H1 (cell line): ENCODE measurements around the gene GPC3. TPM values are rescaled to one million over a fixed set of nuclear protein-coding genes. Genes with fewer than 3 reads are reported as not detected.

ENCODE experiments used
- CTCF ChIA-PET: fragments of 300-600 bp; sonication (Branson Sonifier 250); formaldehyde crosslinking; loops from one replicate; lab custom pipeline; 2021; ENCODE audit not compliant: partially characterized antibody; lab: Charles Lee
- POLR2A ChIA-PET: fragments of 300-600 bp; sonication (Branson Sonifier 250); formaldehyde crosslinking; loops from one replicate; lab custom pipeline; 2021; ENCODE audit warnings: inconsistent platforms; ENCODE audit not compliant: partially characterized antibody; lab: Charles Lee
- DNase-seq, 2 experiments: peaks; one replicate each; pipeline versions ENCODE4 v3.0.0 to v3.0.0-alpha.2; 2010 to 2022; ENCODE audit warnings: low spot score in 2 of 2, low read depth in 1 of 2, mixed read lengths in 1 of 2
- FAIRE-seq: peaks from 2 replicates; lab custom pipeline; 2011; peaks lifted over from hg19 to GRCh38; lab: Jason Lieb, UNC
- H2AFZ ChIP-seq: 2 replicates; pipeline ENCODE4 v1.8.1; 2012; ENCODE audit warnings: low read length, inconsistent platforms
- H2AK5ac ChIP-seq: 2 replicates; pipeline ENCODE4 v1.6.1; 2013; ENCODE audit warnings: low read depth, low read length
- H2BK120ac ChIP-seq: replicated peaks from 2 replicates; pipeline ENCODE3; 2013; ENCODE audit warnings: low read depth, low read length, inconsistent platforms
- H2BK12ac ChIP-seq: 2 replicates; pipeline ENCODE4 v1.6.1; 2013; ENCODE audit warnings: low read depth, low read length
- H2BK15ac ChIP-seq: 2 replicates; pipeline ENCODE4 v1.6.1; 2013; ENCODE audit warnings: low read length
- H2BK20ac ChIP-seq: 2 replicates; pipeline ENCODE4 v1.6.1; 2013; ENCODE audit warnings: low read length
- H2BK5ac ChIP-seq: 2 replicates; pipeline ENCODE4 v1.6.1; 2013; ENCODE audit warnings: low read depth, low read length
- H3K14ac ChIP-seq: 2 replicates; pipeline ENCODE4 v1.6.1; 2013; ENCODE audit warnings: inconsistent platforms; ENCODE audit not compliant: insufficient read length
- H3K18ac ChIP-seq: 2 replicates; pipeline ENCODE4 v1.6.1; 2013; ENCODE audit warnings: low read length; ENCODE audit errors: extremely low read depth
- H3K23ac ChIP-seq: 2 replicates; pipeline ENCODE4 v1.6.1; 2013; ENCODE audit warnings: inconsistent platforms; ENCODE audit not compliant: insufficient read length
- H3K23me2 ChIP-seq: 2 replicates; pipeline ENCODE4 v1.6.1; 2013; ENCODE audit warnings: low read depth, low read length
- H3K27ac ChIP-seq: 2 replicates; pipeline ENCODE4 v1.6.1; 2011; ENCODE audit warnings: low read depth, low read length, inconsistent platforms
- H3K27me3 ChIP-seq, 4 experiments: replicated peaks in 1 of 4; 1 replicate in 1 of 4; 2 replicates in 3 of 4; pipeline versions ENCODE4 v1.6.1 to v1.8.1; 2011 to 2013; ENCODE audit warnings: low read length in 3 of 4, mild to moderate bottlenecking in 3 of 4, inconsistent platforms in 2 of 4, mixed read lengths in 2 of 4, moderate library complexity in 1 of 4; ENCODE audit not compliant: control insufficient read depth in 3 of 4, insufficient read depth in 3 of 4; ENCODE audit errors: extremely low read depth in 1 of 4
- H3K36me3 ChIP-seq, 4 experiments: 2 replicates each; pipeline versions ENCODE4 v1.6.1 to v1.8.1; 2011 to 2013; ENCODE audit warnings: mild to moderate bottlenecking in 4 of 4, low read length in 3 of 4, moderate library complexity in 2 of 4, control low read depth in 1 of 4, inconsistent platforms in 1 of 4; ENCODE audit not compliant: insufficient read depth in 4 of 4, control insufficient read depth in 2 of 4
- H3K4ac ChIP-seq: replicated peaks from 2 replicates; pipeline ENCODE3; 2013; ENCODE audit warnings: low read length, low read depth, mixed read lengths, inconsistent platforms; ENCODE audit not compliant: insufficient read length
- H3K4me1 ChIP-seq, 4 experiments: replicated peaks in 1 of 4; 1 replicate in 1 of 4; 2 replicates in 3 of 4; pipeline versions ENCODE4 v1.6.1 to v1.8.1; 2011 to 2013; ENCODE audit warnings: low read length in 3 of 4, inconsistent platforms in 2 of 4, mixed read lengths in 1 of 4; ENCODE audit not compliant: insufficient read depth in 4 of 4, control insufficient read depth in 3 of 4
- H3K4me2 ChIP-seq, 2 experiments: 2 replicates each; pipeline versions ENCODE4 v1.6.1 to v1.8.1; 2011 to 2013; ENCODE audit warnings: low read depth in 2 of 2, low read length in 2 of 2, control low read depth in 1 of 2, inconsistent platforms in 1 of 2, mild to moderate bottlenecking in 1 of 2; ENCODE audit not compliant: insufficient read depth in 1 of 2
- H3K4me3 ChIP-seq, 4 experiments: fragments of 200-600, 300-600 bp in 1 of 4; sonication (generic), shearing (Covaris generic), sonication (Bioruptor Twin) in 1 of 4; 2 replicates each; pipeline versions ENCODE4 v1.5.1 to v1.8.1; 2011 to 2016; ENCODE audit warnings: low read length in 4 of 4, low read depth in 3 of 4, control low read depth in 2 of 4, inconsistent platforms in 2 of 4, mild to moderate bottlenecking in 2 of 4, mixed read lengths in 1 of 4, moderate library complexity in 1 of 4; ENCODE audit not compliant: insufficient read depth in 2 of 4; ENCODE audit errors: extremely low read depth in 1 of 4
- H3K56ac ChIP-seq: replicated peaks from 2 replicates; pipeline ENCODE3; 2013; ENCODE audit warnings: low read depth, mild to moderate bottlenecking, mixed read lengths, low read length, inconsistent platforms; ENCODE audit not compliant: insufficient read length
- H3K79me1 ChIP-seq: 2 replicates; pipeline ENCODE4 v1.6.1; 2013; ENCODE audit warnings: low read depth, low read length, control low read depth
- H3K79me2 ChIP-seq, 2 experiments: 2 replicates each; pipeline versions ENCODE4 v1.6.1 to v1.8.1; 2012 to 2013; ENCODE audit warnings: low read length in 2 of 2, mild to moderate bottlenecking in 2 of 2, inconsistent platforms in 1 of 2; ENCODE audit not compliant: insufficient read depth in 2 of 2, control insufficient read depth in 1 of 2
- H3K9ac ChIP-seq, 4 experiments: replicated peaks in 1 of 4; 1 replicate in 1 of 4; 2 replicates in 3 of 4; pipeline versions ENCODE4 v1.6.1 to v1.8.1; 2011 to 2013; ENCODE audit warnings: low read depth in 3 of 4, low read length in 3 of 4, control low read depth in 2 of 4, mild to moderate bottlenecking in 2 of 4, moderate library complexity in 2 of 4, inconsistent platforms in 1 of 4; ENCODE audit errors: extremely low read depth in 1 of 4
- H3K9me3 ChIP-seq, 2 experiments: 2 replicates each; pipeline versions ENCODE4 v1.6.1 to v1.8.1; 2012 to 2013; ENCODE audit warnings: mild to moderate bottlenecking in 2 of 2, moderate library complexity in 2 of 2, control low read depth in 1 of 2, inconsistent platforms in 1 of 2, low read depth in 1 of 2, low read length in 1 of 2, mixed read lengths in 1 of 2; ENCODE audit not compliant: insufficient read depth in 2 of 2
- H4K20me1 ChIP-seq, 2 experiments: replicated peaks in 1 of 2; 2 replicates each; pipeline versions ENCODE3 to v1.8.1; 2011 to 2013; ENCODE audit warnings: inconsistent platforms in 2 of 2, low read length in 2 of 2, mild to moderate bottlenecking in 1 of 2; ENCODE audit not compliant: insufficient read depth in 2 of 2, control insufficient read depth in 1 of 2
- H4K5ac ChIP-seq: 2 replicates; pipeline ENCODE4 v1.6.1; 2013; ENCODE audit warnings: low read length, low read depth, mixed read lengths, inconsistent platforms; ENCODE audit not compliant: insufficient read length
- H4K8ac ChIP-seq: 2 replicates; pipeline ENCODE4 v1.8.0; 2013; ENCODE audit warnings: mild to moderate bottlenecking, moderate library complexity, low read length, inconsistent platforms; ENCODE audit not compliant: insufficient read depth; ENCODE audit errors: extremely low read depth
- H4K91ac ChIP-seq: replicated peaks from 2 replicates; pipeline ENCODE3; 2013; ENCODE audit warnings: low read length, mixed read lengths, inconsistent platforms; ENCODE audit not compliant: insufficient read length
- CBX8 ChIP-seq: fragments of 300-800, 300-1000 bp; sonication (generic); IDR thresholded peaks from 2 replicates; pipeline ENCODE4 v1.7.1; 2016; ENCODE audit warnings: low read depth, low read length, borderline replicate concordance
- CEBPB ChIP-seq: IDR thresholded peaks from 2 replicates; pipeline ENCODE4 v1.6.1; 2012; ENCODE audit warnings: low read depth, low read length
- JUN ChIP-seq: IDR thresholded peaks from 2 replicates; pipeline ENCODE4 v1.6.1; 2011; ENCODE audit warnings: low read depth, mild to moderate bottlenecking, improper control_type of control experiment, low read length
- SAP30 ChIP-seq: fragments of 300-600 bp; sonication (generic); IDR thresholded peaks from 2 replicates; pipeline ENCODE4 v1.7.1; 2012; ENCODE audit warnings: low read length, moderate library complexity, mild to moderate bottlenecking, inconsistent platforms; ENCODE audit not compliant: insufficient read depth, insufficient replicate concordance
- ZNF274 ChIP-seq: IDR thresholded peaks from 2 replicates; pipeline ENCODE4 v1.7.0; 2012; ENCODE audit warnings: low read length, borderline replicate concordance; ENCODE audit errors: extremely low read depth
- WGBS, 2 experiments: shearing (Covaris generic) in 1 of 2; methylation state at CpG; one replicate each; pipeline versions ENCODE4 v1.1.6 to v1.1.7; 2013 to 2015; ENCODE audit warnings: low lambda C conversion rate in 2 of 2, mixed read lengths in 2 of 2, inconsistent platforms in 1 of 2, low coverage in 1 of 2, missing lambda C conversion rate in 1 of 2; ENCODE audit not compliant: insufficient replicate concordance in 2 of 2, insufficient coverage in 1 of 2, insufficient read length in 1 of 2; ENCODE audit errors: extremely low coverage in 1 of 2, missing lambda C conversion rate in 1 of 2; 5-methylcytosine and 5-hydroxymethylcytosine counted together
- polyA plus RNA-seq, 7 experiments: library from polyadenylated mRNA; depleted of rRNA in 3 of 7; stranded (reverse) in 5 of 7; unstranded in 2 of 7; fragments of >200 nt in 5 of 7; fragments of 200-250 nt in 2 of 7; gene quantifications; 1 replicate in 5 of 7; 2 replicates in 1 of 7; 4 replicates in 1 of 7; pipeline versions ENCODE4 v1.2.1 to v1.2.3, GENCODE V29; 2011 to 2013; ENCODE audit warnings: missing spikeins in 2 of 7, mixed read lengths in 2 of 7
- total RNA-seq: library from RNA; stranded (reverse); fragmentation: NEBNext Ultra II Directional; extraction: Animal tissue kit (Norgen Biotek cat#: 25700); gene quantifications from 2 replicates; pipeline ENCODE4 v1.2.1, GENCODE V29; 2021
- TF ChIP-seq, protein P1 (sequence below): IDR thresholded peaks from 2 replicates; pipeline ENCODE4 v1.6.1; 2011; ENCODE audit warnings: low read depth, mild to moderate bottlenecking, low read length; ENCODE audit not compliant: insufficient read depth

The GPC3 gene
- total and polyA plus RNA-seq, 2 of the 8 experiments (the other 6 are each of a cell fraction or from before 2014, with no cell fraction given), result 64.8 to 71.9 TPM

DNA sequence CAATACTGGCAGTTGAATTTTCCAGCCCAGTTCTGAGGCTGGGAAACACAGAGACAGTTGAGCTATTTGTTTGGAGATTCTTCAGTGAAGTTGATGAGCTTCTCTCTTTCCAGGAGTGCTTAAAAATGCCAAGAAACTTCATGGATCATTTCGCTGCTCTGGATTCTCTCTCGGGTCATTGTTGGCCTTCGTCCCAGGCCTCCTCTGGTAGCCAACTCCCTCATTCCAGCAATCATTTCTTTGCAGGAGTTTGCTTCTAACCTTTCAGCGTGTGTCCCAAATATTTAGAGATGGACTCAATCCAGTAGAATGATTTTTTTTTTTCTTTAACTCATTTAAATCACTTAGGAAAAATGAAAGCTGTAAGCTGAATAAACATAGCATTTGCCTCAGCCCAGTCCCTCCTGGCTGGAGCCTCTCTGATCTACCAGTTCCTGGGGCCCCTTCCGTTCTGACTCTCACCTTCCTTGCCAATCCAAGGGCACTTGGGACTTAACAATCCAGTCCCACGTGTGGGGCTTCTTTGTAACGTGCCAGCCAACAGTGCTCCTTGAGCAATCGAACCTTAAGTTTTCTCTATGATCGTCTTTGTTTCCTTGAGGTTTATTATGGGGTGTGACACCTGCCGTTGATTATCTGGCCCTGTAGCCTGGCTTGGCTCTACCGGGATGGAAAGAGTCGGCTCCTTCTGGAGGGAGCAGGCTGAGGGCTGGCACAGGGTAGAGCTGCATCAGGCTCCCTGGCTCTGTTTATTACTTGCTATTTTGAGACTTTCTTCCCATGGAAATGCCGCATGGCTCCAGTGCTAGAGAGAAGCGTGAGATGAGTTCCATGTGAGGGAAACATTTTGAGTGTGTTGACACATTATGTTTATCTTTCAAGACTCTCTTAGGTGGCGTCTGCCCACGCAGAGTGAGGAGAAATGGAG, 489.7 kb downstream of the GPC3 start:
- WGBS, 2 experiments, result 84% methylated on average over 14 of the region's 16 CpGs; no CpG with 5 or more reads in 1 of the 2 experiments
- no peak overlapping the region for H3K27ac ChIP-seq

More for the DNA sequence above, 489.7 kb downstream of the GPC3 start:
- H3K36me3 ChIP-seq, result no peaks in the 10 kb centered on the region
- POLR2A ChIA-PET, result no interaction called here
- H2AFZ ChIP-seq, result no peak overlapping the region
- no peak overlapping the region for H3K23ac ChIP-seq
- no peaks in the 10 kb centered on the region for H4K20me1 ChIP-seq
- H3K4me1 ChIP-seq, result no peaks in the 10 kb centered on the region
- H4K5ac ChIP-seq, result no peak overlapping the region
- no peak overlapping the region for H4K8ac ChIP-seq
- H3K79me1 ChIP-seq, result no peaks in the 10 kb centered on the region
- H3K4me2 ChIP-seq, result no peak overlapping the region
- H3K9ac ChIP-seq, result no peak overlapping the region
- CTCF ChIA-PET, result interaction anchor here (0.6 kb wide), 1 partner anchor 206 kb away, joined by 3 read pairs; no protein-coding TSS in a partner anchor
- no peak for DNase-seq
- H2AK5ac ChIP-seq, result no peak overlapping the region
- no peak overlapping the region for H2BK5ac ChIP-seq
- H3K4me3 ChIP-seq, result no peak overlapping the region
- H2BK120ac ChIP-seq, result no peak overlapping the region
- H2BK20ac ChIP-seq, result no peak overlapping the region
- no peak overlapping the region for H3K14ac ChIP-seq
- H3K9me3 ChIP-seq, result no peaks in the 10 kb centered on the region
- H3K23me2 ChIP-seq, result no peaks in the 10 kb centered on the region
- H2BK15ac ChIP-seq, result no peak overlapping the region
- H3K18ac ChIP-seq, result no peak overlapping the region
- H3K4ac ChIP-seq, result no peak overlapping the region
- no peak for FAIRE-seq
- no peak overlapping the region for H2BK12ac ChIP-seq
- no peak overlapping the region for H4K91ac ChIP-seq
- H3K79me2 ChIP-seq, result no peaks in the 10 kb centered on the region
- no peaks in the 10 kb centered on the region for H3K27me3 ChIP-seq
- TF ChIP-seq, protein P1, sequence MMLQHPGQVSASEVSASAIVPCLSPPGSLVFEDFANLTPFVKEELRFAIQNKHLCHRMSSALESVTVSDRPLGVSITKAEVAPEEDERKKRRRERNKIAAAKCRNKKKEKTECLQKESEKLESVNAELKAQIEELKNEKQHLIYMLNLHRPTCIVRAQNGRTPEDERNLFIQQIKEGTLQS, result no peak
- TF ChIP-seq ZNF274, result no peak
- no peak for TF ChIP-seq CBX8
- no peak for TF ChIP-seq SAP30
- no peak for TF ChIP-seq CEBPB
- TF ChIP-seq JUN, result no peak
- no peak overlapping the region for H3K56ac ChIP-seq
